NB4 (cell line): ENCODE results near the gene PABPN1L.

Source experiments
- POLR2A ChIP-seq: IDR thresholded peaks from 2 replicates; pipeline ENCODE4 v1.6.1; 2011; ENCODE audit warnings: mild to moderate bottlenecking; ENCODE audit not compliant: insufficient read length; ENCODE audit errors: extremely low read depth
- TF ChIP-seq, protein P1 (sequence below): IDR thresholded peaks from one replicate; pipeline ENCODE4 v1.5.1; 2012; ENCODE audit warnings: low read depth, low read length

DNA sequence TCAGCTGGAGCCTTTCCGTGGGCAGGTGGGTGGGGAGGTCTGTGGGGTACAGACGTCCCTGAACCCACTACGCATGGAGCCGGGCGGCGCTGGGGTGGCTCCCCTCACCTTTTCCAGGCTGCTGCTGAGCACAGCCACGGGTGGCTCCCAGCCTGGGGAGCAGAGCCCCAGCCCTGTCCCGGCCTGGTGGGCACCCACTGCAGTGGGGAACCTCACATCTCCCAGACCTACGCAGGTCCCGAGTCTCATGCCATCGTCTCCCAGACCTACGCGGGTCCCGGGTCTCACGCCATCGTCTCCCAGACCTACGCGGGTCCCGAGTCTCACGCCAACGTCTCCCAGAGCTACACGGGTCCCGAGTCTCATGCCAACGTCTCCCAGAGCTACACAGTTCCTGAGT is 37.7 kb downstream of the PABPN1L start:
- TF ChIP-seq POLR2A: no peak
- TF ChIP-seq, protein P1, sequence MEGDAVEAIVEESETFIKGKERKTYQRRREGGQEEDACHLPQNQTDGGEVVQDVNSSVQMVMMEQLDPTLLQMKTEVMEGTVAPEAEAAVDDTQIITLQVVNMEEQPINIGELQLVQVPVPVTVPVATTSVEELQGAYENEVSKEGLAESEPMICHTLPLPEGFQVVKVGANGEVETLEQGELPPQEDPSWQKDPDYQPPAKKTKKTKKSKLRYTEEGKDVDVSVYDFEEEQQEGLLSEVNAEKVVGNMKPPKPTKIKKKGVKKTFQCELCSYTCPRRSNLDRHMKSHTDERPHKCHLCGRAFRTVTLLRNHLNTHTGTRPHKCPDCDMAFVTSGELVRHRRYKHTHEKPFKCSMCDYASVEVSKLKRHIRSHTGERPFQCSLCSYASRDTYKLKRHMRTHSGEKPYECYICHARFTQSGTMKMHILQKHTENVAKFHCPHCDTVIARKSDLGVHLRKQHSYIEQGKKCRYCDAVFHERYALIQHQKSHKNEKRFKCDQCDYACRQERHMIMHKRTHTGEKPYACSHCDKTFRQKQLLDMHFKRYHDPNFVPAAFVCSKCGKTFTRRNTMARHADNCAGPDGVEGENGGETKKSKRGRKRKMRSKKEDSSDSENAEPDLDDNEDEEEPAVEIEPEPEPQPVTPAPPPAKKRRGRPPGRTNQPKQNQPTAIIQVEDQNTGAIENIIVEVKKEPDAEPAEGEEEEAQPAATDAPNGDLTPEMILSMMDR: no peak
